Kidney epithelial cell (primary cell): ENCODE results near the gene ATP5ME. TPM values are rescaled to one million over a fixed set of nuclear protein-coding genes. Genes with fewer than 3 reads are reported as not detected.

Experiments used
- DNase-seq: peaks from one replicate; pipeline ENCODE4 v3.0.0-alpha.2; 2010; ENCODE audit warnings: low read depth
- H3K27me3 ChIP-seq: 2 replicates; pipeline ENCODE4 v1.6.0; 2011; ENCODE audit warnings: low read length; ENCODE audit not compliant: control insufficient read depth, insufficient read depth
- H3K36me3 ChIP-seq: 2 replicates; pipeline ENCODE4 v1.5.1; 2011; ENCODE audit warnings: low read length; ENCODE audit not compliant: control insufficient read depth, insufficient read depth
- H3K4me3 ChIP-seq: 2 replicates; pipeline ENCODE4 v1.5.1; 2011; ENCODE audit warnings: low read depth, mild to moderate bottlenecking, control low read depth, low read length
- total RNA-seq: library from RNA; depleted of rRNA; stranded (reverse); fragments of >200 nt; gene quantifications from 2 replicates; pipeline ENCODE4 v1.2.3, GENCODE V29; 2015
- TF ChIP-seq, protein P1 (sequence below): IDR thresholded peaks from 2 replicates; pipeline ENCODE4 v1.5.1; 2011; ENCODE audit warnings: mild to moderate bottlenecking, moderate library complexity, low read length, control low read depth, inconsistent platforms; ENCODE audit not compliant: insufficient read depth, poor library complexity, severe bottlenecking

ATP5ME gene
- total RNA-seq, 1 donor from 2014 or later, result 116 TPM

DNA sequence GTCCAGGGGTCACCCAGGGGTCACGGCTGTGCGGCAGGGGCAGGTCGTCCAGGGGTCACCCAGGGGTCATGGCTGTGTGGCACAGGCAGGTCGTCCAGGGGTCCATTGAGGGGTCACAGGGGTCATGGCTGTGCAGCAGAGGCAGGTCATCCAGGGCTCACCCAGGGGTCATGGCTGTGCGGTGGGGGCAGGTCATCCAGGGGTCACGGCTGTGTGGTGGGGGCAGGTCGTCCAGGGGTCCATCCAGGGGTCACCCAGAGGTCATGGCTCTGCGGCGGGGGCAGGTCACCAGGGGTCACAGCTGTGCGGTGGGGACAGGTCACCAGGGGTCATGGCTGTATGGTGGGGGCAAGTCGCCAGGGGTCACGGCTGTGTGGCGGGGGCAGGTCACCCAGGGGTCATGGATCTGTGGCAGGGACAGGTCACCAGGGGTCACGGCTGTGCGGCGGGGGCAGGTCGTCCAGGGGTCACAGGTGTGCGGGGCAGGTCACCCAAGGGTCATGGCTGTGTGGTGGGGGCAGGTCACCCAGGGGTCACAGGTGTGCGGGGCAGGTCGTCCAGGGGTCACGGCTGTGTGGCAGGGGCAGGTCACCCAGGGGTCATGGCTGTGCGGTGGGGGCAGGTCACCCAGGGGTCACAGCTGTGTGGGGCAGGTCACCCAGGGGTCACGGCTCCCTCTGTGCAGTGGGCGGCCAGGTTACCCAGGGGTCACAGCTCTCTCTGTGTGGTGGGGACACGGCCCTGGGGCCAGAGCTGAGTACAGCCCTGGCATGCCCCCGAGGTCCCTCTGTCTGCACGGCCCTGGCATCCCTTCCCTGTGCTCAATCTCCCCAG is 16.0 kb downstream of the ATP5ME start:
- Histone ChIP-seq H3K4me3 (no peak overlapping the region), H3K36me3 (no peaks in the 10 kb centered on the region), H3K27me3 (peaks cover 14% of the 10 kb centered on the region)
- TF ChIP-seq, protein P1, sequence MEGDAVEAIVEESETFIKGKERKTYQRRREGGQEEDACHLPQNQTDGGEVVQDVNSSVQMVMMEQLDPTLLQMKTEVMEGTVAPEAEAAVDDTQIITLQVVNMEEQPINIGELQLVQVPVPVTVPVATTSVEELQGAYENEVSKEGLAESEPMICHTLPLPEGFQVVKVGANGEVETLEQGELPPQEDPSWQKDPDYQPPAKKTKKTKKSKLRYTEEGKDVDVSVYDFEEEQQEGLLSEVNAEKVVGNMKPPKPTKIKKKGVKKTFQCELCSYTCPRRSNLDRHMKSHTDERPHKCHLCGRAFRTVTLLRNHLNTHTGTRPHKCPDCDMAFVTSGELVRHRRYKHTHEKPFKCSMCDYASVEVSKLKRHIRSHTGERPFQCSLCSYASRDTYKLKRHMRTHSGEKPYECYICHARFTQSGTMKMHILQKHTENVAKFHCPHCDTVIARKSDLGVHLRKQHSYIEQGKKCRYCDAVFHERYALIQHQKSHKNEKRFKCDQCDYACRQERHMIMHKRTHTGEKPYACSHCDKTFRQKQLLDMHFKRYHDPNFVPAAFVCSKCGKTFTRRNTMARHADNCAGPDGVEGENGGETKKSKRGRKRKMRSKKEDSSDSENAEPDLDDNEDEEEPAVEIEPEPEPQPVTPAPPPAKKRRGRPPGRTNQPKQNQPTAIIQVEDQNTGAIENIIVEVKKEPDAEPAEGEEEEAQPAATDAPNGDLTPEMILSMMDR, result no peak
- no peak for DNase-seq

DNA sequence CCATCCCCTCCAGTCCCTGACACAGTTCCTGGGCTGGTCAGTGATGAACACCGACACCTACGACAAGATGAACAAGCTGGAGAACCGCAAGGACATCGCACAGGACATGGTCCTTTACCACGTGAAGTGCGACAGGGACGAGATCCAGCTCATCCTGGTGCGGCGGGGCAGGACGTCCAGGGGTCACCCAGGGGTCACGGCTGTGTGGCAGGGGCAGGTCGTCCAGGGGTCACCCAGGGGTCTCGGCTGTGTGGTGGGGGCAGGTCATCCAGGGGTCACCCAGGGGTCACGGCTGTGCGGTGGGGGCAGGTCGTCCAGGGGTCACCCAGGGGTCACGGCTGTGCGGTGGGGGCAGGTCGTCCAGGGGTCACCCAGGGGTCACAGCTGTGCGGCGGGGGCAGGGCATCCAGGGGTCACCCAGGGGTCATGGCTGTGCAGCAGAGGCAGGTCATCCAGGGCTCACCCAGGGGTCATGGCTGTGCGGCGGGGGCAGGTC is 16.7 kb downstream of the ATP5ME start:
- DNase-seq, result no peak
- peaks cover 15% of the 10 kb centered on the region for H3K27me3 ChIP-seq
- H3K4me3 ChIP-seq, result no peak overlapping the region
- TF ChIP-seq, protein P1, result no peak
- H3K36me3 ChIP-seq, result no peaks in the 10 kb centered on the region

DNA sequence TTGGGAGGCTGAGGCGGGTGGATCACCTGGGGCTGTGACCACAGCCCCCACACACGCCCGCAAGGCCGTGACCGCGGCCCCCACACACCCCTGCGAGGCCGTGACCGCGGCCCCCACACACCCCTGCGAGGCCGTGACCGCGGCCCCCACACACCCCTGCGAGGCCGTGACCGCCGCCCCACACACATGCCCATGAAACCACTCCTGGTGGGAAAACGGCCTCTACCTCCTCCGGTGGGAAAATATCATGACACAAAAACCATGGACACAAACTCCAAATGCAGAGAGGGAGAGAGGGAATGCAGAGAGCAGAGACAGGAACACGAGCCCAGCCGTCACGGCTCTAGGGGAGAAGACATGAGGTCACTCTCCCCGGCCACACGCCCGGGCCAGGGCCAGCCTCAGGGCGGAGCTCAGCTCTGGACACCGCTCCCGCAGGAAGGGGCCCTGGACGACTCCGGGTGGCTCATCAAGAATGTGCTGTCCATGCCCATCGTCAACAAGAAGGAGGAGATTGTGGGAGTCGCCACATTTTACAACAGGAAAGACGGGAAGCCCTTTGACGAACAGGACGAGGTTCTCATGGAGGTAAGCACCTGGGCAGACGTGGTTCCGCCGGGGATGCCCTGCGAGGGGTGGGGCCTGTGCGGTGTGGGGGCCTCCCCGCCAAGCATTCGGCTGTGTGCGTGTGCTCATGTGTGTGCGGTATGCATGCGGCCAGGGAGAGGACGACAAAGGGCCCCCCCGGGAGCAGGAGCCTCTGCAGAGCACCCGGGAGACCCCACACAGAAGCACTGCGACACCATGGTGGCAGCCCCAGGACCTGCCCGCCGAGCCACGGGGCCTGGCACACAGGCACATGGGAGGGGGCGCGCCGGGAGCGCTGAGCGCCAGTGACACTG is 17.4 kb downstream of the ATP5ME start:
- no peak for DNase-seq
- TF ChIP-seq, protein P1, result no peak
- H3K36me3 ChIP-seq, result no peaks in the 10 kb centered on the region
- H3K4me3 ChIP-seq, result no peak overlapping the region
- H3K27me3 ChIP-seq, result peaks cover 22% of the 10 kb centered on the region

DNA sequence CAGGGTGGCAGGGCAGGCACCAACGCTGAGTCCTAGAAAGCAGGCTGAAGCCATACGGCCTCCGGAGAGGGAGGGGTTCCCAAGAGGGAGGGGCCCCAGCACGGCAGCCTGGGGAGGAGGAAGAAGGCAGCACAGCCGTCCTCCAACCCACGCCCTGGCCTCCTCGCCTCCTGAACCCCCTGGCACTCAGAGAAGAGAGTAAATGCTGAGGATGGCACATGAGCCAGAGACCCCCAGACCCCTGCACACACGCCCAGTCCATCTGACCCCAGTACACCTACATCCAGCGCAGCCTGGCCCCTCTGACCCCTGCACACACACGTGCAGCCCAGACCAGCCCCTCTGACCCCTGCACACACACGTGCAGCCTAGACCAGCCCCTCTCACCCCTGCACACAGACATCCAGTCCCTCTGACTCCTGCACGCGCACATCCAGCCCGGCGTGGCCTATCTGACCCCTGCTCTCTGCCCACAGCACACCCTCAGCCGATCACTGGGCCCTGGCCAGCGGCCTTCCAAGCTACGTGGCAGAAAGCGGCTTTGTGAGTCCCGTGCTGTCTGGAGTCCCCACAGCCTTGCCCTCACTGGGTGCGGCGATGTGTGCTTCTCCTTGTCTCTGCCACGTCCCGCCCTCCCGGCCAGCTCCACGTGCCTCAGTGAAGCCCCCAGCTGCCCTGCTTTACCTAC is 18.5 kb downstream of the ATP5ME start:
- no peak for DNase-seq
- Histone ChIP-seq H3K27me3 (peaks cover 33% of the 10 kb centered on the region), H3K4me3 (no peak overlapping the region), H3K36me3 (no peaks in the 10 kb centered on the region)
- TF ChIP-seq, protein P1, result no peak

DNA sequence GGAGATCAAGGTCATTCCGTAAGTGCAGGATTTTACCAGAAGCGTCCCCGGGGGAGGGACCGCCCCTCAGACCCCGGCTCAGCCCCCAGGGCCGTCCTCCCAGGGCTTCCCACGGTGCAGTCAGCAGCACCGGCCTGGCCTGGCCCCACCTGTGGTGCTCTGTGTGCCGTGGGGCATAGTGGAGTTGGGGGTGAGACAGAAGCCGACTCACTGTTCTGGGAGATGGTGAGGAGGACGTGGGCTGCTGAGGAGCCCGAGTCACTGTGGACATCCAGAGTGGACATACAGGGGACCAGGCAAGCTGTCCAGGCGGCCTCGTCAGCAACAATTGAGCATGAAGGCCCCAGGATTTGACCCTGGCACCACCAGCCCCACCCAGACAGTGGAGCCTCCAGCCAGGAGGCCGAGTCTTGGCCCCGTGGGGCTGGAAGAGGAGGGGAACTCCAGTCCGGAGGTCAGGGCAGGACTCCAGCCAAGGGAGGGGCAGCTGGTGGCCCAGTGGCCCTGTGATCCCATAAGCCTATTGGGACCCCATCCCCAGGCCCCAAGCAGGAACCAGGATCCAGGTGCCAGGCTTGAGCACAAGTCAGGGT is 19.1 kb downstream of the ATP5ME start:
- Histone ChIP-seq H3K27me3 (peaks cover 39% of the 10 kb centered on the region), H3K4me3 (no peak overlapping the region), H3K36me3 (no peaks in the 10 kb centered on the region)
- no peak for DNase-seq
- TF ChIP-seq, protein P1, result no peak
